Activated naive CD4-positive, alpha-beta T cell treated with anti-CD3 and anti-CD28 coated beads, Interleukin-2, amount 50 U/mL, for 24 hours (primary cell): Measurements from ENCODE around the gene UBE2C.

Source experiments
- H3K27ac Mint-ChIP-seq: one replicate; pipeline ENCODE4 v1.8.0; 2021; ENCODE audit warnings: mild to moderate bottlenecking, mixed read lengths
- H3K27me3 Mint-ChIP-seq: one replicate; pipeline ENCODE4 v1.8.0; 2021; ENCODE audit warnings: mixed read lengths
- H3K36me3 Mint-ChIP-seq: one replicate; pipeline ENCODE4 v1.8.0; 2021; ENCODE audit warnings: mixed read lengths
- H3K4me1 Mint-ChIP-seq: one replicate; pipeline ENCODE4 v1.8.0; 2021; ENCODE audit warnings: mixed read lengths
- H3K4me3 Mint-ChIP-seq: one replicate; pipeline ENCODE4 v1.8.0; 2021; ENCODE audit warnings: mild to moderate bottlenecking, mixed read lengths
- H3K9me3 Mint-ChIP-seq: one replicate; pipeline ENCODE4 v1.8.0; 2021; ENCODE audit warnings: mixed read lengths

The UBE2C gene

GRCh38 chr20:45835329-45835765, 22.9 kb downstream of the UBE2C start:
- Mint-ChIP-seq H3K9me3 (no peaks in the 10 kb centered on the region), H3K4me1 (peaks cover 8% of the 10 kb centered on the region), H3K36me3 (no peaks in the 10 kb centered on the region), H3K27ac (no peak overlapping the region), H3K27me3 (no peaks in the 10 kb centered on the region), H3K4me3 (no peak overlapping the region)

- Mint-ChIP-seq H3K4me1 (peaks cover 8% of the 10 kb centered on the region), H3K9me3 (no peaks in the 10 kb centered on the region), H3K27me3 (no peaks in the 10 kb centered on the region), H3K36me3 (no peaks in the 10 kb centered on the region), H3K4me3 (no peak overlapping the region), H3K27ac (no peak overlapping the region)
Measured at GRCh38 chr20:45835825-45836224, 23.4 kb downstream of the UBE2C start.

GRCh38 chr20:45836841-45837240, 24.4 kb downstream of the UBE2C start:
- Mint-ChIP-seq H3K27ac (no peak overlapping the region), H3K4me3 (no peak overlapping the region), H3K36me3 (no peaks in the 10 kb centered on the region), H3K4me1 (peaks cover 8% of the 10 kb centered on the region), H3K9me3 (no peaks in the 10 kb centered on the region), H3K27me3 (no peaks in the 10 kb centered on the region)

- Mint-ChIP-seq H3K9me3 (no peaks in the 10 kb centered on the region), H3K4me3 (no peak overlapping the region), H3K27ac (no peak overlapping the region), H3K36me3 (peaks cover 1% of the 10 kb centered on the region), H3K4me1 (no peaks in the 10 kb centered on the region), H3K27me3 (no peaks in the 10 kb centered on the region)
Measured at GRCh38 chr20:45840700-45841198, 28.3 kb downstream of the UBE2C start.

GRCh38 chr20:45841407-45842129, 29.1 kb downstream of the UBE2C start:
- Mint-ChIP-seq H3K4me1 (no peaks in the 10 kb centered on the region), H3K36me3 (peaks cover 1% of the 10 kb centered on the region), H3K9me3 (no peaks in the 10 kb centered on the region), H3K27ac (no peak overlapping the region), H3K4me3 (no peak overlapping the region), H3K27me3 (no peaks in the 10 kb centered on the region)

- H3K27me3 Mint-ChIP-seq: no peaks in the 10 kb centered on the region
- H3K4me3 Mint-ChIP-seq: no peak overlapping the region
- no peaks in the 10 kb centered on the region for H3K9me3 Mint-ChIP-seq
- H3K36me3 Mint-ChIP-seq: peaks cover 1% of the 10 kb centered on the region
- H3K27ac Mint-ChIP-seq: no peak overlapping the region
- H3K4me1 Mint-ChIP-seq: no peaks in the 10 kb centered on the region
Measured at GRCh38 chr20:45842169-45842812, 29.8 kb downstream of the UBE2C start.

- H3K4me1 Mint-ChIP-seq: peaks cover under 1% of the 10 kb centered on the region
- H3K27ac Mint-ChIP-seq: no peak overlapping the region
- peaks cover 1% of the 10 kb centered on the region for H3K36me3 Mint-ChIP-seq
- H3K9me3 Mint-ChIP-seq: no peaks in the 10 kb centered on the region
- no peaks in the 10 kb centered on the region for H3K27me3 Mint-ChIP-seq
- H3K4me3 Mint-ChIP-seq: no peak overlapping the region
Measured at GRCh38 chr20:45843506-45843905, 31.1 kb downstream of the UBE2C start.

- Mint-ChIP-seq H3K36me3 (peaks cover 1% of the 10 kb centered on the region), H3K9me3 (no peaks in the 10 kb centered on the region), H3K4me1 (peaks cover 3% of the 10 kb centered on the region), H3K27ac (no peak overlapping the region), H3K27me3 (no peaks in the 10 kb centered on the region), H3K4me3 (no peak overlapping the region)
Measured at GRCh38 chr20:45845452-45845851, 33.0 kb downstream of the UBE2C start.

GRCh38 chr20:45848421-45848820, 36.0 kb downstream of the UBE2C start:
- Mint-ChIP-seq H3K27ac (no peak overlapping the region), H3K9me3 (no peaks in the 10 kb centered on the region), H3K36me3 (peaks cover 6% of the 10 kb centered on the region), H3K4me3 (no peak overlapping the region), H3K4me1 (peaks cover 6% of the 10 kb centered on the region), H3K27me3 (no peaks in the 10 kb centered on the region)

GRCh38 chr20:45848969-45849582, 36.6 kb downstream of the UBE2C start:
- Mint-ChIP-seq H3K36me3 (peaks cover 6% of the 10 kb centered on the region), H3K9me3 (no peaks in the 10 kb centered on the region), H3K27ac (no peak overlapping the region), H3K4me3 (no peak overlapping the region), H3K27me3 (no peaks in the 10 kb centered on the region), H3K4me1 (peaks cover 12% of the 10 kb centered on the region)

- H3K4me3 Mint-ChIP-seq: no peak overlapping the region
- no peaks in the 10 kb centered on the region for H3K27me3 Mint-ChIP-seq
- H3K4me1 Mint-ChIP-seq: peaks cover 21% of the 10 kb centered on the region
- H3K36me3 Mint-ChIP-seq: peaks cover 5% of the 10 kb centered on the region
- H3K9me3 Mint-ChIP-seq: no peaks in the 10 kb centered on the region
- H3K27ac Mint-ChIP-seq: no peak overlapping the region
Measured at GRCh38 chr20:45850238-45850637, 37.8 kb downstream of the UBE2C start.

GRCh38 chr20:45850926-45851325, 38.5 kb downstream of the UBE2C start:
- H3K9me3 Mint-ChIP-seq: no peaks in the 10 kb centered on the region
- no peak overlapping the region for H3K27ac Mint-ChIP-seq
- peaks cover 27% of the 10 kb centered on the region for H3K4me1 Mint-ChIP-seq
- no peaks in the 10 kb centered on the region for H3K27me3 Mint-ChIP-seq
- H3K4me3 Mint-ChIP-seq: no peak overlapping the region
- peaks cover 5% of the 10 kb centered on the region for H3K36me3 Mint-ChIP-seq

GRCh38 chr20:45851501-45851900, 39.1 kb downstream of the UBE2C start:
- Mint-ChIP-seq H3K36me3 (peaks cover 5% of the 10 kb centered on the region), H3K27me3 (no peaks in the 10 kb centered on the region), H3K27ac (no peak overlapping the region), H3K4me3 (no peak overlapping the region), H3K9me3 (no peaks in the 10 kb centered on the region), H3K4me1 (peaks cover 32% of the 10 kb centered on the region)

GRCh38 chr20:45852326-45852725, 39.9 kb downstream of the UBE2C start:
- no peaks in the 10 kb centered on the region for H3K27me3 Mint-ChIP-seq
- no peaks in the 10 kb centered on the region for H3K9me3 Mint-ChIP-seq
- H3K4me3 Mint-ChIP-seq: no peak overlapping the region
- no peak overlapping the region for H3K27ac Mint-ChIP-seq
- H3K4me1 Mint-ChIP-seq: peaks cover 36% of the 10 kb centered on the region
- H3K36me3 Mint-ChIP-seq: peaks cover 5% of the 10 kb centered on the region

GRCh38 chr20:45853484-45853883, 41.0 kb downstream of the UBE2C start:
- Mint-ChIP-seq H3K4me1 (peaks cover 41% of the 10 kb centered on the region), H3K27ac (no peak overlapping the region), H3K4me3 (no peak overlapping the region), H3K9me3 (no peaks in the 10 kb centered on the region), H3K27me3 (no peaks in the 10 kb centered on the region), H3K36me3 (peaks cover 5% of the 10 kb centered on the region)
